MG63 (cell line): Measurements from ENCODE around the gene MOGAT1. TPM values are rescaled to one million over a fixed set of nuclear protein-coding genes. Genes with fewer than 3 reads are reported as not detected.
"Not testable (repeated sequence)": the region's sequence is repeated elsewhere in the genome, so short reads cannot be mapped to it uniquely, and the experiment has no call there.

Experiments used
- DNase-seq: peaks from one replicate; pipeline ENCODE4 v3.0.0-alpha.2; 2020
- H3K27me3 ChIP-seq: fragments of 250-450 bp; sonication (Bioruptor Pico); 2 replicates; pipeline ENCODE4 v1.5.1; 2020; ENCODE audit warnings: mild to moderate bottlenecking, moderate library complexity
- H3K36me3 ChIP-seq: fragments of 250-450 bp; sonication (Bioruptor Pico); 2 replicates; pipeline ENCODE4 v1.5.1; 2020; ENCODE audit warnings: mild to moderate bottlenecking, moderate library complexity
- H3K4me3 ChIP-seq: fragments of 250-450 bp; sonication (Bioruptor Pico); 2 replicates; pipeline ENCODE4 v1.5.1; 2020; ENCODE audit warnings: mild to moderate bottlenecking, moderate library complexity
- H3K9me3 ChIP-seq: fragments of 250-450 bp; sonication (Bioruptor Pico); 2 replicates; pipeline ENCODE4 v1.5.1; 2020; ENCODE audit warnings: mild to moderate bottlenecking, moderate library complexity
- total RNA-seq: library from RNA; depleted of rRNA; stranded (reverse); fragments of >200 nt; shearing (Covaris generic); gene quantifications from 2 replicates; pipeline ENCODE4 v1.2.3, GENCODE V29; 2014; ENCODE audit warnings: low replicate concordance; rRNA removed

MOGAT1 gene
- total RNA-seq, 1 experiment from 2014 or later = not detected

- Histone ChIP-seq H3K27me3 (no peaks in the 10 kb centered on the region), H3K4me3 (no peak overlapping the region), H3K36me3 (no peaks in the 10 kb centered on the region), H3K9me3 (no peaks in the 10 kb centered on the region)
- DNase-seq = no peak
These were observed 76.2 kb downstream of the MOGAT1 start for GRCh38 chr2:222747526-222748160.

GRCh38 chr2:222750533-222750932 is 79.1 kb downstream of the MOGAT1 start:
- DNase-seq = no peak
- H3K36me3 ChIP-seq = no peaks in the 10 kb centered on the region
- no peaks in the 10 kb centered on the region for H3K9me3 ChIP-seq
- no peak overlapping the region for H3K4me3 ChIP-seq
- H3K27me3 ChIP-seq = no peaks in the 10 kb centered on the region

- H3K4me3 ChIP-seq = no peak overlapping the region
- H3K36me3 ChIP-seq = no peaks in the 10 kb centered on the region
- DNase-seq = no peak
- no peaks in the 10 kb centered on the region for H3K27me3 ChIP-seq
- no peaks in the 10 kb centered on the region for H3K9me3 ChIP-seq
These were observed 79.8 kb downstream of the MOGAT1 start for GRCh38 chr2:222751238-222751637.

- no peaks in the 10 kb centered on the region for H3K9me3 ChIP-seq
- H3K27me3 ChIP-seq = no peaks in the 10 kb centered on the region
- no peak for DNase-seq
- no peaks in the 10 kb centered on the region for H3K36me3 ChIP-seq
- H3K4me3 ChIP-seq = no peak overlapping the region
These were observed 80.6 kb downstream of the MOGAT1 start for GRCh38 chr2:222751821-222752719.

GRCh38 chr2:222752746-222753145 is 81.3 kb downstream of the MOGAT1 start:
- Histone ChIP-seq H3K9me3 (no peaks in the 10 kb centered on the region), H3K4me3 (no peak overlapping the region), H3K27me3 (no peaks in the 10 kb centered on the region), H3K36me3 (no peaks in the 10 kb centered on the region)
- DNase-seq = no peak

GRCh38 chr2:222753251-222753824 is 81.9 kb downstream of the MOGAT1 start:
- Histone ChIP-seq H3K36me3 (no peaks in the 10 kb centered on the region), H3K4me3 (no peak overlapping the region), H3K27me3 (no peaks in the 10 kb centered on the region), H3K9me3 (no peaks in the 10 kb centered on the region)
- DNase-seq = peak; percentile 62

- DNase-seq = no peak
- Histone ChIP-seq H3K27me3 (no peaks in the 10 kb centered on the region), H3K4me3 (no peak overlapping the region), H3K36me3 (no peaks in the 10 kb centered on the region), H3K9me3 (no peaks in the 10 kb centered on the region)
These were observed 83.0 kb downstream of the MOGAT1 start for GRCh38 chr2:222754324-222754930.

GRCh38 chr2:222755593-222755992 is 84.1 kb downstream of the MOGAT1 start:
- H3K27me3 ChIP-seq, H3K36me3 ChIP-seq, H3K4me3 ChIP-seq, DNase-seq, H3K9me3 ChIP-seq: not testable (repeated sequence)

- Histone ChIP-seq H3K27me3 (no peaks in the 10 kb centered on the region), H3K4me3 (no peak overlapping the region), H3K9me3 (no peaks in the 10 kb centered on the region), H3K36me3 (no peaks in the 10 kb centered on the region)
- DNase-seq = no peak
These were observed 84.9 kb downstream of the MOGAT1 start for GRCh38 chr2:222756362-222756831.

- peak; percentile 62 for DNase-seq
- Histone ChIP-seq H3K9me3 (no peaks in the 10 kb centered on the region), H3K4me3 (no peak overlapping the region), H3K36me3 (no peaks in the 10 kb centered on the region), H3K27me3 (no peaks in the 10 kb centered on the region)
These were observed 85.6 kb downstream of the MOGAT1 start for GRCh38 chr2:222756951-222757650.

Other genes with a start within 250 kb of the MOGAT1 start
- gene SGPP2, start 247.1 kb upstream of the MOGAT1 start, total RNA-seq = not detected in 2 replicates
- gene FARSB, start 15.6 kb upstream of the MOGAT1 start, total RNA-seq = 8.9 and 11.0 TPM in 2 replicates
- gene ACSL3, start 189.4 kb downstream of the MOGAT1 start, total RNA-seq = 96.2 and 203 TPM in 2 replicates